ENCODE results near the gene SMTNL2. TPM values are rescaled to one million over a fixed set of nuclear protein-coding genes. Genes with fewer than 3 reads are reported as not detected.

SMTNL2 gene
- total RNA-seq: not detected

GRCh38 chr17:4584101-4584916 lies at the start of gene SMTNL2:
TSS of gene SMTNL2 (plus strand) at chr17:4584529. CDS start at chr17:4584606, 77 bp downstream.
- CTCF ChIA-PET: interaction anchor here (1.1 to 1.9 kb wide), 3 partner anchors 11 to 42 kb away, joined by 3 to 9 read pairs (median 3); no protein-coding TSS in a partner anchor
- no peak for DNase-seq
- H3K9me3 Mint-ChIP-seq (ENCODE audit: low read depth): no peaks in the 10 kb centered on the region
- no peak within 1 kb of the TSS for H3K27ac Mint-ChIP-seq
- peaks cover 3% of the 10 kb centered on the region for H3K4me1 Mint-ChIP-seq
- peak; percentile 63 for ATAC-seq
- H3K36me3 Mint-ChIP-seq: no peaks in the 10 kb centered on the region
- H3K4me3 Mint-ChIP-seq: peak within 1 kb of the TSS; percentile 11
- peaks cover 55% of the 10 kb centered on the region for H3K27me3 Mint-ChIP-seq

- Mint-ChIP-seq H3K36me3 (peaks cover 3% of the 10 kb centered on the region), H3K4me3 (no peak overlapping the region), H3K27ac (no peak overlapping the region), H3K27me3 (peaks cover 2% of the 10 kb centered on the region), H3K4me1 (peaks cover 6% of the 10 kb centered on the region), H3K9me3 (ENCODE audit: low read depth) (no peaks in the 10 kb centered on the region)
- CTCF ChIA-PET: no interaction called here
- DNase-seq (no peak), ATAC-seq (no peak)
Measured at GRCh38 chr17:4534928-4535666, 49.2 kb upstream of the SMTNL2 start.

GRCh38 chr17:4535667-4536258 lies 48.6 kb upstream of the SMTNL2 start:
- no peak for DNase-seq
- H3K9me3 Mint-ChIP-seq (ENCODE audit: low read depth): no peaks in the 10 kb centered on the region
- H3K27ac Mint-ChIP-seq: no peak overlapping the region
- CTCF ChIA-PET: no interaction called here
- H3K4me3 Mint-ChIP-seq: no peak overlapping the region
- H3K36me3 Mint-ChIP-seq: peaks cover 3% of the 10 kb centered on the region
- peaks cover 2% of the 10 kb centered on the region for H3K27me3 Mint-ChIP-seq
- peaks cover 6% of the 10 kb centered on the region for H3K4me1 Mint-ChIP-seq
- ATAC-seq: no peak

GRCh38 chr17:4536259-4536741 lies 48.0 kb upstream of the SMTNL2 start:
- peaks cover 2% of the 10 kb centered on the region for H3K27me3 Mint-ChIP-seq
- CTCF ChIA-PET: interaction anchor here (1.1 to 4.0 kb wide), 3 partner anchors 13 to 116 kb away, joined by 3 to 23 read pairs (median 3); no protein-coding TSS in a partner anchor
- H3K4me1 Mint-ChIP-seq: peaks cover 6% of the 10 kb centered on the region
- H3K36me3 Mint-ChIP-seq: peaks cover 3% of the 10 kb centered on the region
- no peak for ATAC-seq
- no peak overlapping the region for H3K27ac Mint-ChIP-seq
- no peaks in the 10 kb centered on the region for H3K9me3 Mint-ChIP-seq (ENCODE audit: low read depth)
- no peak for DNase-seq
- no peak overlapping the region for H3K4me3 Mint-ChIP-seq

GRCh38 chr17:4536742-4537411 lies 47.5 kb upstream of the SMTNL2 start:
- Mint-ChIP-seq H3K36me3 (peaks cover 3% of the 10 kb centered on the region), H3K4me3 (no peak overlapping the region), H3K9me3 (ENCODE audit: low read depth) (no peaks in the 10 kb centered on the region), H3K27me3 (peaks cover 2% of the 10 kb centered on the region), H3K4me1 (peaks cover 6% of the 10 kb centered on the region), H3K27ac (no peak overlapping the region)
- CTCF ChIA-PET: interaction anchor here (1.1 to 4.0 kb wide), 3 partner anchors 13 to 116 kb away, joined by 3 to 23 read pairs (median 3); no protein-coding TSS in a partner anchor
- DNase-seq: no peak
- no peak for ATAC-seq

GRCh38 chr17:4537451-4538235 lies 46.7 kb upstream of the SMTNL2 start:
- Mint-ChIP-seq H3K9me3 (ENCODE audit: low read depth) (no peaks in the 10 kb centered on the region), H3K36me3 (peaks cover 3% of the 10 kb centered on the region), H3K4me3 (no peak overlapping the region), H3K27ac (no peak overlapping the region), H3K27me3 (no peaks in the 10 kb centered on the region), H3K4me1 (peaks cover 6% of the 10 kb centered on the region)
- no peak for ATAC-seq
- no peak for DNase-seq
- CTCF ChIA-PET: interaction anchor here (0.5 to 4.0 kb wide), 3 partner anchors 29 to 160 kb away, joined by 3 to 23 read pairs (median 3); no protein-coding TSS in a partner anchor

GRCh38 chr17:4538236-4539002 lies 45.9 kb upstream of the SMTNL2 start:
- CTCF ChIA-PET: interaction anchor here (0.5 to 4.0 kb wide), 2 partner anchors 118 to 161 kb away, joined by 3 to 23 read pairs; no protein-coding TSS in a partner anchor
- ATAC-seq (no peak), DNase-seq (no peak)

GRCh38 chr17:4539025-4539424 lies 45.3 kb upstream of the SMTNL2 start:
- DNase-seq (no peak), ATAC-seq (no peak)
- H3K4me3 Mint-ChIP-seq: no peak overlapping the region
- H3K27me3 Mint-ChIP-seq: no peaks in the 10 kb centered on the region
- no peaks in the 10 kb centered on the region for H3K9me3 Mint-ChIP-seq (ENCODE audit: low read depth)
- H3K4me1 Mint-ChIP-seq: no peaks in the 10 kb centered on the region
- CTCF ChIA-PET: interaction anchor here (4.0 kb wide), 1 partner anchor 118 kb away, joined by 23 read pairs; no protein-coding TSS in a partner anchor
- no peak overlapping the region for H3K27ac Mint-ChIP-seq
- H3K36me3 Mint-ChIP-seq: peaks cover 5% of the 10 kb centered on the region

More at GRCh38 chr17:4538236-4539002, 45.9 kb upstream of the SMTNL2 start:
- H3K27ac Mint-ChIP-seq: no peak overlapping the region
- H3K4me1 Mint-ChIP-seq: peaks cover 5% of the 10 kb centered on the region
- H3K9me3 Mint-ChIP-seq (ENCODE audit: low read depth): no peaks in the 10 kb centered on the region
- H3K36me3 Mint-ChIP-seq: peaks cover 3% of the 10 kb centered on the region
- H3K4me3 Mint-ChIP-seq: no peak overlapping the region
- H3K27me3 Mint-ChIP-seq: no peaks in the 10 kb centered on the region

GRCh38 chr17:4539576-4540223 lies 44.6 kb upstream of the SMTNL2 start:
- H3K9me3 Mint-ChIP-seq (ENCODE audit: low read depth): no peaks in the 10 kb centered on the region
- CTCF ChIA-PET: interaction anchor here (4.0 kb wide), 1 partner anchor 119 kb away, joined by 23 read pairs; no protein-coding TSS in a partner anchor
- H3K4me3 Mint-ChIP-seq: no peak overlapping the region
- no peaks in the 10 kb centered on the region for H3K4me1 Mint-ChIP-seq
- ATAC-seq (no peak), DNase-seq (no peak)
- peaks cover 5% of the 10 kb centered on the region for H3K36me3 Mint-ChIP-seq
- H3K27me3 Mint-ChIP-seq: no peaks in the 10 kb centered on the region
- no peak overlapping the region for H3K27ac Mint-ChIP-seq

- H3K27me3 Mint-ChIP-seq: no peaks in the 10 kb centered on the region
- no peak for ATAC-seq
- H3K9me3 Mint-ChIP-seq (ENCODE audit: low read depth): no peaks in the 10 kb centered on the region
Measured at GRCh38 chr17:4540224-4540651, 44.1 kb upstream of the SMTNL2 start.

GRCh38 chr17:4540687-4541327 lies 43.5 kb upstream of the SMTNL2 start:
- no peaks in the 10 kb centered on the region for H3K4me1 Mint-ChIP-seq
- peaks cover 5% of the 10 kb centered on the region for H3K36me3 Mint-ChIP-seq
- no peak for ATAC-seq
- DNase-seq: no peak
- CTCF ChIA-PET: no interaction called here
- no peaks in the 10 kb centered on the region for H3K9me3 Mint-ChIP-seq (ENCODE audit: low read depth)
- H3K27ac Mint-ChIP-seq: no peak overlapping the region
- H3K4me3 Mint-ChIP-seq: no peak overlapping the region
- no peaks in the 10 kb centered on the region for H3K27me3 Mint-ChIP-seq

More at GRCh38 chr17:4540224-4540651, 44.1 kb upstream of the SMTNL2 start:
- CTCF ChIA-PET: interaction anchor here (4.0 kb wide), 1 partner anchor 120 kb away, joined by 23 read pairs; no protein-coding TSS in a partner anchor
- H3K4me3 Mint-ChIP-seq: no peak overlapping the region
- H3K36me3 Mint-ChIP-seq: peaks cover 5% of the 10 kb centered on the region
- H3K4me1 Mint-ChIP-seq: no peaks in the 10 kb centered on the region
- no peak overlapping the region for H3K27ac Mint-ChIP-seq
- DNase-seq: no peak
